Neural progenitor cell (in vitro differentiated cells): Measurements from ENCODE around the gene RCE1. TPM values are rescaled to one million over a fixed set of nuclear protein-coding genes. Genes with fewer than 3 reads are reported as not detected.

Source experiments
- DNase-seq: peaks from one replicate; pipeline ENCODE4 v3.0.0-alpha.2; 2016; ENCODE audit warnings: low spot score
- H2AFZ ChIP-seq: fragments of 200-600 bp; sonication (generic); replicated peaks from 2 replicates; pipeline ENCODE4 v1.6.1; 2016; ENCODE audit warnings: antibody characterized with exemption
- H3F3A ChIP-seq: fragments of 200-600 bp; sonication (generic); 2 replicates; pipeline ENCODE4 v1.6.1; 2016; ENCODE audit warnings: antibody characterized with exemption, low read depth
- H3K27ac ChIP-seq: fragments of 200-600 bp; sonication (generic); 2 replicates; pipeline ENCODE4 v1.5.1; 2016; ENCODE audit warnings: mild to moderate bottlenecking
- H3K27me3 ChIP-seq: fragments of 200-600 bp; sonication (generic); 2 replicates; pipeline ENCODE4 v1.6.1; 2016; ENCODE audit warnings: mild to moderate bottlenecking, moderate library complexity
- H3K36me3 ChIP-seq: fragments of 200-600 bp; sonication (generic); 2 replicates; pipeline ENCODE4 v1.5.1; 2016
- H3K4me1 ChIP-seq: fragments of 200-600 bp; sonication (generic); 2 replicates; pipeline ENCODE4 v1.6.1; 2016; ENCODE audit warnings: mixed run types
- H3K4me2 ChIP-seq: fragments of 200-600 bp; sonication (generic); 2 replicates; pipeline ENCODE4 v1.6.1; 2016
- H3K4me3 ChIP-seq: fragments of 200-600 bp; sonication (generic); 2 replicates; pipeline ENCODE4 v1.5.1; 2016
- H3K79me2 ChIP-seq: fragments of 200-600 bp; sonication (generic); 2 replicates; pipeline ENCODE4 v1.6.1; 2016; ENCODE audit warnings: low read depth
- H3K9ac ChIP-seq: fragments of 200-600 bp; sonication (generic); 2 replicates; pipeline ENCODE4 v1.6.1; 2016
- H3K9me3 ChIP-seq: fragments of 200-600 bp; sonication (generic); 2 replicates; pipeline ENCODE4 v1.5.1; 2016; ENCODE audit warnings: low read depth
- H4K20me1 ChIP-seq: fragments of 200-600 bp; sonication (generic); 2 replicates; pipeline ENCODE4 v1.6.1; 2016; ENCODE audit warnings: low read depth
- H3K27ac Mint-ChIP-seq: 3 replicates; pipeline ENCODE4 v1.8.0; 2021; ENCODE audit warnings: mixed read lengths
- H3K27me3 Mint-ChIP-seq: 2 replicates; pipeline ENCODE4 v1.8.0; 2022; ENCODE audit warnings: low read depth, mild to moderate bottlenecking, inconsistent platforms, moderate library complexity, mixed read lengths; ENCODE audit not compliant: insufficient read depth
- H3K36me3 Mint-ChIP-seq: 3 replicates; pipeline ENCODE4 v1.8.0; 2021; ENCODE audit warnings: mixed read lengths
- H3K4me1 Mint-ChIP-seq: 3 replicates; pipeline ENCODE4 v1.8.0; 2021; ENCODE audit warnings: mixed read lengths
- H3K4me3 Mint-ChIP-seq: 3 replicates; pipeline ENCODE4 v1.8.0; 2021; ENCODE audit warnings: mild to moderate bottlenecking, moderate library complexity, mixed read lengths
- H3K9me3 Mint-ChIP-seq: 3 replicates; pipeline ENCODE4 v1.8.0; 2020; ENCODE audit warnings: mixed read lengths
- CTCF ChIP-seq: fragments of 200-600 bp; sonication (generic); IDR thresholded peaks from 2 replicates; pipeline ENCODE4 v1.5.1; 2017; ENCODE audit warnings: antibody characterized with exemption, mild to moderate bottlenecking
- EZH2 ChIP-seq: fragments of 200-600 bp; sonication (generic); IDR thresholded peaks from 2 replicates; pipeline ENCODE4 v1.6.1; 2017; ENCODE audit warnings: antibody characterized with exemption, mild to moderate bottlenecking, moderate library complexity
- EZH2phosphoT487 ChIP-seq: fragments of 200-600 bp; sonication (generic); IDR thresholded peaks from 2 replicates; pipeline ENCODE4 v1.6.1; 2017; ENCODE audit warnings: antibody characterized with exemption
- total RNA-seq: library from RNA; depleted of rRNA; stranded (reverse); fragments of >200 nt; gene quantifications from 2 replicates; pipeline ENCODE4 v1.2.3, GENCODE V29; 2015; ENCODE audit warnings: low replicate concordance

RCE1 gene
- total RNA-seq, 1 donor from 2014 or later: 13.7 TPM

GRCh38 chr11:66887526-66887925 is 44.3 kb downstream of the RCE1 start:
- Mint-ChIP-seq H3K4me1 (peaks cover 52% of the 10 kb centered on the region), H3K27me3 (peaks cover 3% of the 10 kb centered on the region), H3K9me3 (no peaks in the 10 kb centered on the region), H3K27ac (no peak overlapping the region), H3K36me3 (no peaks in the 10 kb centered on the region), H3K4me3 (no peak overlapping the region)
- H3F3A ChIP-seq: peaks cover 19% of the 10 kb centered on the region
- H3K9ac ChIP-seq: no peak overlapping the region
- no peak overlapping the region for H2AFZ ChIP-seq
- H3K4me1 ChIP-seq: peaks cover 21% of the 10 kb centered on the region
- no peak for DNase-seq
- H3K9me3 ChIP-seq: no peaks in the 10 kb centered on the region
- no peak overlapping the region for H3K27ac ChIP-seq
- H3K27me3 ChIP-seq: no peaks in the 10 kb centered on the region
- no peaks in the 10 kb centered on the region for H3K79me2 ChIP-seq
- TF ChIP-seq EZH2 (no peak), EZH2phosphoT487 (no peak), CTCF (no peak)
- no peak overlapping the region for H3K4me3 ChIP-seq
- no peak overlapping the region for H3K4me2 ChIP-seq
- no peaks in the 10 kb centered on the region for H3K36me3 ChIP-seq
- H4K20me1 ChIP-seq: peaks cover 15% of the 10 kb centered on the region

DNA sequence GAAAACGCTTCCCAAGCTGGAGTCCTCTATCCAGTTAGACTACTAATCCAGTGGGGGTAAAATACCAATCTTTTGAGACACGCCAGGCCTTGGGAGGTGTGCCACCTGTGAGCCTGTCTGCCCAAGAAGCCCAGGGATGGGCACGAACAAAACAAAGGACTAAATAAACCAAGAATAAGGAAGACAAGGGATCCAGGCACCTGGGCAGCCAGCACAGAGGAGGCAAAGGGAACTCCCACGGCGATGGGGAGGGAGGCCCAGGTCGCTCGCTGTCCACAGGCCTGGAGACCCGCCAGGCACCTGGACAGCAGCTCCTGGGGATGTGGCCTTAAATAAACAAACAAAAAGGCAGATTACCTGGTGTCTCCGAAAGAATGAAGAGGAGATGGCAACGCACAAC is 45.0 kb downstream of the RCE1 start:
- H3K4me1 Mint-ChIP-seq: peaks cover 51% of the 10 kb centered on the region
- H3K4me3 ChIP-seq: no peak overlapping the region
- no peaks in the 10 kb centered on the region for H3K9me3 Mint-ChIP-seq
- TF ChIP-seq EZH2phosphoT487 (no peak), CTCF (no peak), EZH2 (no peak)
- H2AFZ ChIP-seq: no peak overlapping the region
- no peak overlapping the region for H3K4me2 ChIP-seq
- H3K27ac Mint-ChIP-seq: peak overlapping the region; percentile 78
- peaks cover 3% of the 10 kb centered on the region for H3K27me3 Mint-ChIP-seq
- peaks cover 14% of the 10 kb centered on the region for H3F3A ChIP-seq
- peaks cover 19% of the 10 kb centered on the region for H3K4me1 ChIP-seq
- H4K20me1 ChIP-seq: peaks cover 15% of the 10 kb centered on the region
- H3K36me3 ChIP-seq: no peaks in the 10 kb centered on the region
- no peak overlapping the region for H3K27ac ChIP-seq
- no peaks in the 10 kb centered on the region for H3K36me3 Mint-ChIP-seq
- no peak for DNase-seq
- H3K4me3 Mint-ChIP-seq: no peak overlapping the region
- H3K79me2 ChIP-seq: no peaks in the 10 kb centered on the region
- H3K27me3 ChIP-seq: no peaks in the 10 kb centered on the region
- H3K9ac ChIP-seq: no peak overlapping the region
- H3K9me3 ChIP-seq: no peaks in the 10 kb centered on the region

- peaks cover 15% of the 10 kb centered on the region for H4K20me1 ChIP-seq
- no peak overlapping the region for H3K27ac ChIP-seq
- H2AFZ ChIP-seq: no peak overlapping the region
- Mint-ChIP-seq H3K27ac (peak overlapping the region; percentile 90), H3K36me3 (no peaks in the 10 kb centered on the region), H3K4me3 (peak overlapping the region; percentile 53), H3K9me3 (no peaks in the 10 kb centered on the region), H3K27me3 (peaks cover 3% of the 10 kb centered on the region), H3K4me1 (peaks cover 51% of the 10 kb centered on the region)
- no peaks in the 10 kb centered on the region for H3K9me3 ChIP-seq
- no peaks in the 10 kb centered on the region for H3K27me3 ChIP-seq
- no peaks in the 10 kb centered on the region for H3K36me3 ChIP-seq
- H3F3A ChIP-seq: peaks cover 14% of the 10 kb centered on the region
- TF ChIP-seq CTCF (no peak), EZH2 (no peak), EZH2phosphoT487 (no peak)
- H3K4me3 ChIP-seq: no peak overlapping the region
- DNase-seq: peak; percentile 84
- no peak overlapping the region for H3K9ac ChIP-seq
- H3K4me2 ChIP-seq: peak overlapping the region; percentile 39
- peaks cover 33% of the 10 kb centered on the region for H3K4me1 ChIP-seq
- H3K79me2 ChIP-seq: no peaks in the 10 kb centered on the region
Observed at GRCh38 chr11:66889960-66890359, 46.7 kb downstream of the RCE1 start.
